ENCODE data around the gene OCIAD1.
"Not testable (repeated sequence)": the region's sequence is repeated elsewhere in the genome, so short reads cannot be mapped to it uniquely, and the experiment has no call there.

OCIAD1 gene

GRCh38 chr4:48830706-48831531 lies at the start of gene OCIAD1:
Gene OCIAD1 (plus strand): TSS chr4:48831088. CDS start chr4:48832625, 1,537 bp downstream.
- DNase-seq, result peak; percentile 89 to 93

GRCh38 chr4:48781968-48782367 lies 48.9 kb upstream of the OCIAD1 start:
- DNase-seq, result no peak

- DNase-seq, result no peak
Measured at GRCh38 chr4:48785302-48785701, 45.6 kb upstream of the OCIAD1 start.

GRCh38 chr4:48786549-48786948 lies 44.3 kb upstream of the OCIAD1 start:
- DNase-seq, result no peak

- no peak for DNase-seq
Measured at GRCh38 chr4:48787056-48787455, 43.8 kb upstream of the OCIAD1 start.

GRCh38 chr4:48790561-48790960 lies 40.3 kb upstream of the OCIAD1 start:
- no peak for DNase-seq

GRCh38 chr4:48791313-48791712 lies 39.6 kb upstream of the OCIAD1 start:
- DNase-seq, result no peak

GRCh38 chr4:48792348-48793006 lies 38.4 kb upstream of the OCIAD1 start:
- DNase-seq, result peak in 1 of 2 experiments; percentile 20

GRCh38 chr4:48795108-48795507 lies 35.8 kb upstream of the OCIAD1 start:
- DNase-seq, result no peak

- no peak for DNase-seq
Measured at GRCh38 chr4:48796191-48796926, 34.5 kb upstream of the OCIAD1 start.

GRCh38 chr4:48796927-48797679 lies 33.8 kb upstream of the OCIAD1 start:
- DNase-seq, result no peak

- DNase-seq, result no peak
Measured at GRCh38 chr4:48798117-48798516, 32.8 kb upstream of the OCIAD1 start.

- no peak for DNase-seq
Measured at GRCh38 chr4:48799157-48799556, 31.7 kb upstream of the OCIAD1 start.

- DNase-seq, result not testable (repeated sequence)
Measured at GRCh38 chr4:48800155-48800554, 30.7 kb upstream of the OCIAD1 start.

GRCh38 chr4:48801016-48801715 lies 29.7 kb upstream of the OCIAD1 start:
- DNase-seq, result no peak

- no peak for DNase-seq
Measured at GRCh38 chr4:48804584-48805301, 26.1 kb upstream of the OCIAD1 start.

- DNase-seq, result no peak
Measured at GRCh38 chr4:48812866-48813265, 18.0 kb upstream of the OCIAD1 start.

GRCh38 chr4:48813964-48814363 lies 16.9 kb upstream of the OCIAD1 start:
- no peak for DNase-seq

GRCh38 chr4:48815483-48815882 lies 15.4 kb upstream of the OCIAD1 start:
- no peak for DNase-seq

- DNase-seq, result not testable (repeated sequence)
Measured at GRCh38 chr4:48816297-48816696, 14.6 kb upstream of the OCIAD1 start.

- no peak for DNase-seq
Measured at GRCh38 chr4:48816971-48817370, 13.9 kb upstream of the OCIAD1 start.
